ENCODE data around the gene CAP1. TPM values are rescaled to one million over a fixed set of nuclear protein-coding genes. Genes with fewer than 3 reads are reported as not detected.

CAP1 gene
- total RNA-seq, 1 donor from 2014 or later = 441 TPM

- no peak for TF ChIP-seq CTCF (IDR thresholded peaks at IDR 0.05; ENCODE audit: insufficient read depth, low read length, poor library complexity, severe bottlenecking)
- Histone ChIP-seq H3K27me3 (ENCODE audit: control insufficient read depth, insufficient read depth, low read length) (no peaks in the 10 kb centered on the region), H3K36me3 (ENCODE audit: control insufficient read depth, insufficient read depth, low read length) (no peaks in the 10 kb centered on the region), H3K4me3 (ENCODE audit: low read depth, low read length) (no peak overlapping the region)
- DNase-seq (ENCODE audit: low read depth) = no peak
Observed at GRCh38 chr1:40120128-40120527, 79.6 kb downstream of the CAP1 start.

Other genes starting within 250 kb of the CAP1 start
- 16.4 and 22.2 TPM in 2 replicates for gene TRIT1, start 157.2 kb upstream of the CAP1 start, total RNA-seq
- 6.5 and 8.2 TPM in 2 replicates for gene MYCL, start 138.8 kb upstream of the CAP1 start, total RNA-seq
- gene MFSD2A, start 85.6 kb upstream of the CAP1 start, total RNA-seq = 4.6 and 5.9 TPM in 2 replicates
- 82.7 and 92.3 TPM in 2 replicates for gene PPT1, start 56.5 kb downstream of the CAP1 start, total RNA-seq
- gene RLF, start 120.7 kb downstream of the CAP1 start, total RNA-seq = 14.0 and 16.7 TPM in 2 replicates
- gene TMCO2, start 207.2 kb downstream of the CAP1 start, total RNA-seq = not detected in 2 replicates
- gene ZMPSTE24, start 217.5 kb downstream of the CAP1 start, total RNA-seq = 43.4 and 56.3 TPM in 2 replicates